H1 (cell line): ENCODE results near the gene ARSK. TPM values are rescaled to one million over a fixed set of nuclear protein-coding genes. Genes with fewer than 3 reads are reported as not detected.
A peak's percentile ranks its signal among the peaks of the same experiment; 100 is the strongest.

ENCODE experiments used
- CTCF ChIA-PET: fragments of 300-600 bp; sonication (Branson Sonifier 250); formaldehyde crosslinking; loops from one replicate; lab custom pipeline; 2021; ENCODE audit not compliant: partially characterized antibody; lab: Charles Lee
- POLR2A ChIA-PET: fragments of 300-600 bp; sonication (Branson Sonifier 250); formaldehyde crosslinking; loops from one replicate; lab custom pipeline; 2021; ENCODE audit warnings: inconsistent platforms; ENCODE audit not compliant: partially characterized antibody; lab: Charles Lee
- DNase-seq, 2 experiments: peaks; one replicate each; pipeline versions ENCODE4 v3.0.0 to v3.0.0-alpha.2; 2010 to 2022; ENCODE audit warnings: low spot score in 2 of 2, low read depth in 1 of 2, mixed read lengths in 1 of 2
- FAIRE-seq: peaks from 2 replicates; lab custom pipeline; 2011; peaks lifted over from hg19 to GRCh38; lab: Jason Lieb, UNC
- H2AFZ ChIP-seq: 2 replicates; pipeline ENCODE4 v1.8.1; 2012; ENCODE audit warnings: low read length, inconsistent platforms
- H2AK5ac ChIP-seq: 2 replicates; pipeline ENCODE4 v1.6.1; 2013; ENCODE audit warnings: low read depth, low read length
- H2BK120ac ChIP-seq: replicated peaks from 2 replicates; pipeline ENCODE3; 2013; ENCODE audit warnings: low read depth, low read length, inconsistent platforms
- H2BK12ac ChIP-seq: 2 replicates; pipeline ENCODE4 v1.6.1; 2013; ENCODE audit warnings: low read depth, low read length
- H2BK15ac ChIP-seq: 2 replicates; pipeline ENCODE4 v1.6.1; 2013; ENCODE audit warnings: low read length
- H2BK20ac ChIP-seq: 2 replicates; pipeline ENCODE4 v1.6.1; 2013; ENCODE audit warnings: low read length
- H2BK5ac ChIP-seq: 2 replicates; pipeline ENCODE4 v1.6.1; 2013; ENCODE audit warnings: low read depth, low read length
- H3K14ac ChIP-seq: 2 replicates; pipeline ENCODE4 v1.6.1; 2013; ENCODE audit warnings: inconsistent platforms; ENCODE audit not compliant: insufficient read length
- H3K18ac ChIP-seq: 2 replicates; pipeline ENCODE4 v1.6.1; 2013; ENCODE audit warnings: low read length; ENCODE audit errors: extremely low read depth
- H3K23ac ChIP-seq: 2 replicates; pipeline ENCODE4 v1.6.1; 2013; ENCODE audit warnings: inconsistent platforms; ENCODE audit not compliant: insufficient read length
- H3K23me2 ChIP-seq: 2 replicates; pipeline ENCODE4 v1.6.1; 2013; ENCODE audit warnings: low read depth, low read length
- H3K27ac ChIP-seq: 2 replicates; pipeline ENCODE4 v1.6.1; 2011; ENCODE audit warnings: low read depth, low read length, inconsistent platforms
- H3K27me3 ChIP-seq, 4 experiments: replicated peaks in 1 of 4; 1 replicate in 1 of 4; 2 replicates in 3 of 4; pipeline versions ENCODE4 v1.6.1 to v1.8.1; 2011 to 2013; ENCODE audit warnings: low read length in 3 of 4, mild to moderate bottlenecking in 3 of 4, inconsistent platforms in 2 of 4, mixed read lengths in 2 of 4, moderate library complexity in 1 of 4; ENCODE audit not compliant: control insufficient read depth in 3 of 4, insufficient read depth in 3 of 4; ENCODE audit errors: extremely low read depth in 1 of 4
- H3K36me3 ChIP-seq, 4 experiments: 2 replicates each; pipeline versions ENCODE4 v1.6.1 to v1.8.1; 2011 to 2013; ENCODE audit warnings: mild to moderate bottlenecking in 4 of 4, low read length in 3 of 4, moderate library complexity in 2 of 4, control low read depth in 1 of 4, inconsistent platforms in 1 of 4; ENCODE audit not compliant: insufficient read depth in 4 of 4, control insufficient read depth in 2 of 4
- H3K4ac ChIP-seq: replicated peaks from 2 replicates; pipeline ENCODE3; 2013; ENCODE audit warnings: low read length, low read depth, mixed read lengths, inconsistent platforms; ENCODE audit not compliant: insufficient read length
- H3K4me1 ChIP-seq, 4 experiments: replicated peaks in 1 of 4; 1 replicate in 1 of 4; 2 replicates in 3 of 4; pipeline versions ENCODE4 v1.6.1 to v1.8.1; 2011 to 2013; ENCODE audit warnings: low read length in 3 of 4, inconsistent platforms in 2 of 4, mixed read lengths in 1 of 4; ENCODE audit not compliant: insufficient read depth in 4 of 4, control insufficient read depth in 3 of 4
- H3K4me2 ChIP-seq, 2 experiments: 2 replicates each; pipeline versions ENCODE4 v1.6.1 to v1.8.1; 2011 to 2013; ENCODE audit warnings: low read depth in 2 of 2, low read length in 2 of 2, control low read depth in 1 of 2, inconsistent platforms in 1 of 2, mild to moderate bottlenecking in 1 of 2; ENCODE audit not compliant: insufficient read depth in 1 of 2
- H3K4me3 ChIP-seq, 4 experiments: fragments of 200-600, 300-600 bp in 1 of 4; sonication (generic), shearing (Covaris generic), sonication (Bioruptor Twin) in 1 of 4; 2 replicates each; pipeline versions ENCODE4 v1.5.1 to v1.8.1; 2011 to 2016; ENCODE audit warnings: low read length in 4 of 4, low read depth in 3 of 4, control low read depth in 2 of 4, inconsistent platforms in 2 of 4, mild to moderate bottlenecking in 2 of 4, mixed read lengths in 1 of 4, moderate library complexity in 1 of 4; ENCODE audit not compliant: insufficient read depth in 2 of 4; ENCODE audit errors: extremely low read depth in 1 of 4
- H3K56ac ChIP-seq: replicated peaks from 2 replicates; pipeline ENCODE3; 2013; ENCODE audit warnings: low read depth, mild to moderate bottlenecking, mixed read lengths, low read length, inconsistent platforms; ENCODE audit not compliant: insufficient read length
- H3K79me1 ChIP-seq: 2 replicates; pipeline ENCODE4 v1.6.1; 2013; ENCODE audit warnings: low read depth, low read length, control low read depth
- H3K79me2 ChIP-seq, 2 experiments: 2 replicates each; pipeline versions ENCODE4 v1.6.1 to v1.8.1; 2012 to 2013; ENCODE audit warnings: low read length in 2 of 2, mild to moderate bottlenecking in 2 of 2, inconsistent platforms in 1 of 2; ENCODE audit not compliant: insufficient read depth in 2 of 2, control insufficient read depth in 1 of 2
- H3K9ac ChIP-seq, 4 experiments: replicated peaks in 1 of 4; 1 replicate in 1 of 4; 2 replicates in 3 of 4; pipeline versions ENCODE4 v1.6.1 to v1.8.1; 2011 to 2013; ENCODE audit warnings: low read depth in 3 of 4, low read length in 3 of 4, control low read depth in 2 of 4, mild to moderate bottlenecking in 2 of 4, moderate library complexity in 2 of 4, inconsistent platforms in 1 of 4; ENCODE audit errors: extremely low read depth in 1 of 4
- H3K9me3 ChIP-seq, 2 experiments: 2 replicates each; pipeline versions ENCODE4 v1.6.1 to v1.8.1; 2012 to 2013; ENCODE audit warnings: mild to moderate bottlenecking in 2 of 2, moderate library complexity in 2 of 2, control low read depth in 1 of 2, inconsistent platforms in 1 of 2, low read depth in 1 of 2, low read length in 1 of 2, mixed read lengths in 1 of 2; ENCODE audit not compliant: insufficient read depth in 2 of 2
- H4K20me1 ChIP-seq, 2 experiments: replicated peaks in 1 of 2; 2 replicates each; pipeline versions ENCODE3 to v1.8.1; 2011 to 2013; ENCODE audit warnings: inconsistent platforms in 2 of 2, low read length in 2 of 2, mild to moderate bottlenecking in 1 of 2; ENCODE audit not compliant: insufficient read depth in 2 of 2, control insufficient read depth in 1 of 2
- H4K5ac ChIP-seq: 2 replicates; pipeline ENCODE4 v1.6.1; 2013; ENCODE audit warnings: low read length, low read depth, mixed read lengths, inconsistent platforms; ENCODE audit not compliant: insufficient read length
- H4K8ac ChIP-seq: 2 replicates; pipeline ENCODE4 v1.8.0; 2013; ENCODE audit warnings: mild to moderate bottlenecking, moderate library complexity, low read length, inconsistent platforms; ENCODE audit not compliant: insufficient read depth; ENCODE audit errors: extremely low read depth
- H4K91ac ChIP-seq: replicated peaks from 2 replicates; pipeline ENCODE3; 2013; ENCODE audit warnings: low read length, mixed read lengths, inconsistent platforms; ENCODE audit not compliant: insufficient read length
- JUND ChIP-seq: IDR thresholded peaks from 2 replicates; pipeline ENCODE4 v1.6.1; 2011; ENCODE audit warnings: mild to moderate bottlenecking, improper control_type of control experiment, low read length
- NANOG ChIP-seq: IDR thresholded peaks from 2 replicates; pipeline ENCODE4 v1.6.1; 2011; ENCODE audit warnings: low read length, low read depth, mild to moderate bottlenecking, inconsistent platforms; ENCODE audit not compliant: insufficient read depth, poor library complexity, severe bottlenecking
- WGBS, 2 experiments: shearing (Covaris generic) in 1 of 2; methylation state at CpG; one replicate each; pipeline versions ENCODE4 v1.1.6 to v1.1.7; 2013 to 2015; ENCODE audit warnings: low lambda C conversion rate in 2 of 2, mixed read lengths in 2 of 2, inconsistent platforms in 1 of 2, low coverage in 1 of 2, missing lambda C conversion rate in 1 of 2; ENCODE audit not compliant: insufficient replicate concordance in 2 of 2, insufficient coverage in 1 of 2, insufficient read length in 1 of 2; ENCODE audit errors: extremely low coverage in 1 of 2, missing lambda C conversion rate in 1 of 2; 5-methylcytosine and 5-hydroxymethylcytosine counted together
- polyA plus RNA-seq, 7 experiments: library from polyadenylated mRNA; depleted of rRNA in 3 of 7; stranded (reverse) in 5 of 7; unstranded in 2 of 7; fragments of >200 nt in 5 of 7; fragments of 200-250 nt in 2 of 7; gene quantifications; 1 replicate in 5 of 7; 2 replicates in 1 of 7; 4 replicates in 1 of 7; pipeline versions ENCODE4 v1.2.1 to v1.2.3, GENCODE V29; 2011 to 2013; ENCODE audit warnings: missing spikeins in 2 of 7, mixed read lengths in 2 of 7
- total RNA-seq: library from RNA; stranded (reverse); fragmentation: NEBNext Ultra II Directional; extraction: Animal tissue kit (Norgen Biotek cat#: 25700); gene quantifications from 2 replicates; pipeline ENCODE4 v1.2.1, GENCODE V29; 2021

The ARSK gene
- total and polyA plus RNA-seq, 2 of the 8 experiments (the other 6 are each of a cell fraction or from before 2014, with no cell fraction given), result 8.4 to 14.1 TPM

GRCh38 chr5:95628933-95629332 is 74.0 kb downstream of the ARSK start:
- Histone ChIP-seq H3K27ac (no peak overlapping the region), H2BK12ac (no peak overlapping the region), H4K91ac (no peak overlapping the region), H3K14ac (no peak overlapping the region), H3K79me1 (no peaks in the 10 kb centered on the region), H3K4me2 (no peak overlapping the region), H3K18ac (no peak overlapping the region), H2BK5ac (no peak overlapping the region), H3K9ac (no peak overlapping the region), H2BK15ac (no peak overlapping the region), H3K4me1 (no peaks in the 10 kb centered on the region), H2BK120ac (no peak overlapping the region), H4K8ac (no peak overlapping the region), H3K23ac (no peak overlapping the region), H4K5ac (no peak overlapping the region), H4K20me1 (no peaks in the 10 kb centered on the region), H2AFZ (no peak overlapping the region), H3K27me3 (no peaks in the 10 kb centered on the region), H3K9me3 (peaks cover 13 to 20% of the 10 kb centered on the region in 2 experiments), H3K36me3 (no peaks in the 10 kb centered on the region), H2AK5ac (no peak overlapping the region), H3K56ac (no peak overlapping the region), H3K4ac (no peak overlapping the region), H3K79me2 (no peaks in the 10 kb centered on the region), H2BK20ac (no peak overlapping the region), H3K4me3 (no peak overlapping the region; a peak in 1 of 8 replicates), H3K23me2 (no peaks in the 10 kb centered on the region)
- ChIA-PET POLR2A (no interaction called here), CTCF (interaction anchor here (0.6 to 1.0 kb wide), 2 partner anchors 134 to 558 kb away, joined by 3 read pairs; no protein-coding TSS in a partner anchor)
- 89% methylated on average over 1 of the region's 1 CpG; no CpG with 5 or more reads in 1 of the 2 experiments for WGBS, 2 experiments
- DNase-seq (no peak), FAIRE-seq (no peak)
- no peak for TF ChIP-seq JUND
- TF ChIP-seq NANOG, result peak; percentile 42
